SHP77 (cell line): Measurements from ENCODE around the gene PIK3R1.
"Not testable (repeated sequence)": the region's sequence is repeated elsewhere in the genome, so short reads cannot be mapped to it uniquely, and the experiment has no call there.

ENCODE experiments used
- DNase-seq, 2 experiments: peaks; one replicate each; lab custom pipeline; 2025; lab: John Stamatoyannopoulos, UW

The PIK3R1 gene

DNA sequence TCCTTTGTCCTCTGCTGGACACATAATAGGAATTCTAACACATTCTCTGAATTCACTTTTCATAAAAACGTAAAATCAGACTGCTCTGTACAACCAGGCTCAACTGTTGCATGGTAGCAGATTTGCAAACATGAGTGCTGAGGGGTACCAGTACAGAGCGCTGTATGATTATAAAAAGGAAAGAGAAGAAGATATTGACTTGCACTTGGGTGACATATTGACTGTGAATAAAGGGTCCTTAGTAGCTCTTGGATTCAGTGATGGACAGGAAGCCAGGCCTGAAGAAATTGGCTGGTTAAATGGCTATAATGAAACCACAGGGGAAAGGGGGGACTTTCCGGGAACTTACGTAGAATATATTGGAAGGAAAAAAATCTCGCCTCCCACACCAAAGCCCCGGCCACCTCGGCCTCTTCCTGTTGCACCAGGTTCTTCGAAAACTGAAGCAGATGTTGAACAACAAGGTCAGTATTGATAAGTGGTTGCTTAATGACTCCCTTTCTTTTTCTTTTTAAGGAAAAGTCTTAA is 11.1 kb downstream of the PIK3R1 start:
- no peak for DNase-seq

DNA sequence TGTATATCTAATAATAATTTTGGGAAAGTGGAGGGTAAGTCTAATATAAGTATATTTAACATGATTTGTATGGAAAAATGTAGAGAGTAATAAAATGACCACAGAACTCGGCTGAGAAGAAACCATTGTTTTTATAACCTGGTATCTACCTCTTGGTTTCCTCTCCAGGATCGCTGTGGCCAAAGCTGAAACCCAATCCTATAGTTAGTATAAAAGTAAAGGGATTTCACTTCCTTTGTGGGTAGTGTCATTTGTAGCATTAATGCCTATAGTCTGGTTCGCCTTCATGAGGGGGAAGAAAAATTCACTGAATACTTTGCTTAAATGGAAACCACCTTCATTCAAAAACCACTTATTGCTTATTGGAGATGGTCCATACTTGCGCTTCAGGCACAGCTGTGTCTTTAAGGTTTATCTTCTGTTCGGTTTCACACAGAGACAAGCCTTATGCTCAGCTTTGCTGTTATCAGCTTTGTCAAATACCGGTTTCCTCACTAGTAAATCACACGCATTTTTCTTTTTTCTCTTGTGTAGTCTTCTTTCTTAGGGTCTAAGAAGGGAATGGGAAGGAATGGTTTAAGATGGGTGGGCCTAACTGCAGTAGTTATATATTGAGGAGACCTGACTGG is 12.1 kb downstream of the PIK3R1 start:
- DNase-seq: no peak

DNA sequence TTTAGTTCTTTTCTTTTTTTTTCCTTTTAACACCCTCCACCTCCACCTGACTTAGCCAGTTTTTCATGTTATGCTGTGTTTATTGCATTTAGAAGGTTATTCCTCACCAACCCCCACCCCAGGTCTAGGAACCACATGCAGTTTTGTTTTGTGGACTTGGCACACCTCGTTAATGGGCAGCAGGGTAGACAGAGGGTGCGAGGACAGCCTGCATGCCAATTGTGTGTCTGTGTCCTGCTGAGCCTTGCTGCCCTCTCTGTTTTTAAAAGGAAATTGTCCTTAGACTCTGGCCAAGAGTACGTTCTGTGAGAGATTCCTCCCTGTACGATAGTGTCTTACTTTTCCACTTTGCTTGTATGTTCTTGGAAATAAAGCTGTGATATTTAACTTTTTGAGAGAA is 13.9 kb downstream of the PIK3R1 start:
- no peak for DNase-seq

DNA sequence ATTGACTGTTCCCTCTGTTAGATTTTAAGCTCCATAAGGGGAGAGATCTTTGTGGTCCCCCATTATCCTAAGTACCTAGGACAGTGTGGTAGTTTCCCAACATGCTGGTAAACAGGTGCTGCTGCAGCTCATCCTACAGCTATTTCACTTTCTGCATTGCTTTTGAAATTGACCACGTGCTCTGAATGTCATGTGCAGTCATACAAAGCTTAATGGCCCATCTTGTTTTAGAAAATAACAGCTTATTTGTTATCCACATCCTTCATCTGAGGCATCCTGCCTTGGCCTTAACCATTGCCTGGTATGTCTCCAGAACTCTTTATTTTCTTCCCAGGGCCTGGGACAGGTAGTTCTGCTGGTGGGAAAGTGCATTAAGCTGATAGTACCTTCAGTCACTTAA is 14.7 kb downstream of the PIK3R1 start:
- no peak for DNase-seq

- DNase-seq: no peak
Measured at GRCh38 chr5:68231414-68232076, 16.0 kb downstream of the PIK3R1 start.

DNA sequence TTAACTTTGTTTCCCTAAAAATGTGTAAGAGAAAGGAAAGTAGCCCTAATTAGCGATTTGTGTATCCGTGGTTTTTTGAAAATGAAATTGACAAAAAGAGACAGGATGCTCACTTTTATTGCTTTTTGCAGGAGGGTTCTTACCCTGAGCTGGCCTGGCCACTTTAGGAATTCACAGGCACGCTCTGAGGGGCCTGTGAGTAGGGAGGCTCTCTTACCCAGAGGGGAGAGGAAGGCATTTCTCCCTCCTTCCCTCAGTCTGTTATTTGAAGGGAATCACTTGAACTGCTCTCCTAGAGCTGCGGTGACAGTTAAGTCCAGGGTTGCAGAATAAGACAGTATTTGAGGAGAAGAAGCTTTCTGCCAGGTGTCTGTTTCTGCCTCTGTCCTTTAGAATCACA is 16.7 kb downstream of the PIK3R1 start:
- no peak for DNase-seq

GRCh38 chr5:68233075-68233474 is 17.5 kb downstream of the PIK3R1 start:
- DNase-seq: no peak

GRCh38 chr5:68235229-68235628 is 19.7 kb downstream of the PIK3R1 start:
- not testable (repeated sequence) for DNase-seq

DNA sequence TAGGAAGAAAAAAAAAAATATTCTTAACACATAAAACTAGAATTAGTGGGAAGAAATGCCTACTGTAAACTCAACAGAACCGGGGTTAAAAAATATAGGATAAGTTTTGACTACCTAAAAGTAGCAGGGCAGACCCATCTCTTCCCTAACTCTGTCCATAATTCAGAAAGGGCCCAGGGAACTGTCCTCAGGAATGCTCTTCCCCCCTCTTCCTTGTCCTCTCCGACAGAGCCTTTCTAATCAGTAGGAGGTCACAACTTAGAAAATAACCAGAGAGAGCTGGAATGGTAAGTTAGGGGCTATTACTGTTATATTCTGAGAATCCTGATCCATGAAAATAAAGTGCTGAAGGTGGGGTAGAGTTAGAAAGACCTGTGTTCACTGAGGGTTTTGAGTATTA is 22.2 kb downstream of the PIK3R1 start:
- DNase-seq: no peak

DNA sequence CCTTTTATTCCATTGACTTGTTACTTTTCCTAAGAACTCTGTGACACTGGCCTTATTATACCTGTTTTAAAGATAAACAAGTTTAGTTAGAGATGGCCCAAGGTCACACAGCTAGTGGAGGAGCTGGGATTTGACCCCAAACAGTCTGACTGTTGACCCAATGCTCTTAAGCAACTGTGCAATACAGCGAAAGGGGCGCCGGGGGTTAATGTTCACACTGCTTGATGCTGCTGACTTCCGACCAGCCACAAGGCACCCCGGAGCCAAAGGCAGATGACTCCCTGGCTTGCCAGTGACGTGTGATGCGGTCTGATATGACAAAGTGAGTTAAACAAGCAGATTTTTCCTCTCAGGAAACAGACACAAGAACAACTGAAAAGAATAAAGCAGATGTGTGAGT is 23.9 kb downstream of the PIK3R1 start:
- peak in 1 of 2 experiments; percentile 5 for DNase-seq

GRCh38 chr5:68240202-68240601 is 24.6 kb downstream of the PIK3R1 start:
- no peak for DNase-seq

GRCh38 chr5:68240771-68241170 is 25.2 kb downstream of the PIK3R1 start:
- no peak for DNase-seq

- no peak for DNase-seq
Measured at GRCh38 chr5:68242743-68243142, 27.2 kb downstream of the PIK3R1 start.

GRCh38 chr5:68243251-68243650 is 27.7 kb downstream of the PIK3R1 start:
- no peak for DNase-seq

DNA sequence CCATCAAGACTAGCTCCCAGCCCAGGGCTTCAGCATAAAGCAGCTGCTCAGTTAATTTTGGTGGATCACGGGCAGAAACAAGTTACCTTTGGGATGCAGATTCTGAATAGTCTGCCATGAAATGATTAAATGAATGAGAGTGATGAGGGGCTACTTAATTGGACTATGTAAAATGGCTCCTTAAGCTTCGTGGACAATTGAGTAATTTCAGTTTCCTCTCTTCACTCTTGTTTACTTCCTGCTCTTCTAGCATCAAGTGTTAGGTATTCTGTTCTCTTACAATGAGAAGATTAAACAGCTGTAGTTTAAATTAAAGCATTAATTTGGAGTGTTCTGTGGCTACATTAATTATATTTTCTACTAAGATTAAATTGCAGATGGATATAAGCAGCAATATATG is 28.1 kb downstream of the PIK3R1 start:
- DNase-seq: no peak

GRCh38 chr5:68245319-68245718 is 29.8 kb downstream of the PIK3R1 start:
- DNase-seq: no peak

DNA sequence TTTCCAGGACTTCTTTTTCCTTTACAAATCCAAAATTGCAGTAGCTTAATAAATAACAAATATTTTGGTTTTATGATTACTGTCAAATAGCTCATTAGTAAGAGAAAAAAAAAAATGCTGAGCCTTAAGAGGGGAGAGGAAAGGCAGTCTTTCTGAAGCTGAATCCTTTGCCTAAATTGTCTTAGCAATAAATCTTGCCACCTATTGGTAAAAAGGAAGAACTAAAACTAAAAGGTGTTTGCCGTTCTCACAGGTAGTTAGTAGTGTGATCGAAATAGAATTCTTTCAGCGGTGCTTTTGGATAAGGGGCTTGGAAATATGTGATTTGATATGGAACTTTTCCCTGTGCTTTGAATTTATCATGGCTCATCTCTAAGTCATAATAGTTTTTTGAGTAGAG is 31.2 kb downstream of the PIK3R1 start:
- DNase-seq: no peak

- no peak for DNase-seq
Measured at GRCh38 chr5:68247627-68248026, 32.1 kb downstream of the PIK3R1 start.

DNA sequence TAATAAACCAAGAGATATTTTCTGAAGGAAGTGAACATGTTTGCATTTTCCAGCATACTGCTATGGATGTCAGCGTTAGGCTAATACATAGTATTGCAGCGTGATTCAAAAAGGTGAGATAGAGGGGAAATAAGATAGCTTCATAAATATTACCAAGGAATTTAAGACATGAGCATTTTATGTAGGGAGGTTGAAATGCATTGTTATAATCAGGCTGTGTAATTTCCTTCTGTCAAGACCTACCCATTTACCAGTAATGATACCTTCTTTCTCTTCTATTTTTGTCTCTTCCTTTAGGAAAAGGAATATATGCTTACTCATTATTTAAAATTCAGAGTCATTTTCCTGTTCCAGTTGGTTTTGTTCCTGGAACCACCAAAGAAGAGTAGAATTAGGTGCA is 33.3 kb downstream of the PIK3R1 start:
- DNase-seq: no peak

DNA sequence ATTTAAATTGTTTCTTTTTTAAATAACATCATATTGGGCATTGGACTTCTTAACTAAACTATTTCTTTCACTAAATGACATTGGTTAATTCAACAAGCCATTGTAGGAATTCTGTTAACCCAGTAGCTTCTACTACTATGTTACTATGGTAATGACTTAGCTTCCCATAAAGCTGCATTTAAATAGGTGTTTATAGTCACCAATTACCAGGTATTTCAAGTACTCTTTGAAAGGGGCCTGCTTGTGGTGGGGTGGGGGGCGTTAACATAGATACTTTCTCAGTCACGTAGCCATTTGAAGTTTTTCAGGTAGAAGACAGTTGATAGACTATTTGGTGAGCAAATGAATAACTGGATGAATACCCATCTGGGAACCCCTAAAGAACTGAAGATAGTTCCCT is 34.0 kb downstream of the PIK3R1 start:
- no peak for DNase-seq

DNA sequence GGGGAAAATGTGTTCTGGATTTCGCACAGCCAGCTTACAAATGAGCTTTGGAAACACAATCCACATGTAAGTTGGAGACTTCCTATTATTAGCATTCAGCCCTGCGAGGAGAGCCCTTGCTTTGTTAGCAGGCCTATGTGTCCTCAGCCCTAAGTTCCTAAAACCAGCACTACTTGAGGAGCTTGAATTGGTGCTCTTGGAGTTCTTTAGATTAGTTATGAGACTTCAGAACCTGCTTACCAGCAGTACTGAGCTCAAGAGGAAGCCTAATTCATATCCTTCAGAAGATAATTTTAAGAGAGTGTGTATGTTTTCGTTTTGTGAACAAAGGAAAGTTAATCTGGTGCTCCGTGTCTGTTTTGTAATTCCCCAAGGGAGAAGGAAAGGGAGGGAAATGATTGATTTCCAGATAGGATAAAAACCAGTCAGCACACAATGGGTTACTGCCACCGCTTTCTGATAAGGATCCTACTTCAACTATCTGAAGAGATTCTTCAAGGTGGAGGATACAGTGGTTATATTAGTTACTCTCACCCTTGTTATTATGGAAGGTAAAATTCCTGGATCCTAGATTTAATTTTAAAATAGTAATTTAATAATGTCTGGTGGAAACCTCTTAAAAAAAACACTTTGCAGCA is 35.2 kb downstream of the PIK3R1 start:
- no peak for DNase-seq

DNA sequence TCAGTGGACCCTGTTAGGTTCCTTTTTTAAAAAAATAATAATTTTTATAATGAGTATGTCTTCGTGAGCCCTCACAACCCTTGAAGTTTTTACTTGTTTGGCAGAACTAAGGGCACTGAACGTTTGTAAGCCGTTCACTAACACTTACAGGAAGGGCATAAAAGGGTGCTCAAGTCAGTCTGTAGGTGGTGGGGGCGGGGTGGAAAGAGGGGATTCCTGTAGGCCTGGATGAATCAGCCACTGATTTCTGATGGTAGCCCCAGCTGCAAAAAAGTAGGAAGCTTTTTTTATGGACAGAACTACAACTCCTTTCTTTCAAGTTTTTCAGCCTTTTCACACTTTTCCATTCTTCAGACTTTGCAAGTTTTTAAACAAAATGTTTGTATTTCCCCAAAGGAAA is 35.8 kb downstream of the PIK3R1 start:
- no peak for DNase-seq

DNA sequence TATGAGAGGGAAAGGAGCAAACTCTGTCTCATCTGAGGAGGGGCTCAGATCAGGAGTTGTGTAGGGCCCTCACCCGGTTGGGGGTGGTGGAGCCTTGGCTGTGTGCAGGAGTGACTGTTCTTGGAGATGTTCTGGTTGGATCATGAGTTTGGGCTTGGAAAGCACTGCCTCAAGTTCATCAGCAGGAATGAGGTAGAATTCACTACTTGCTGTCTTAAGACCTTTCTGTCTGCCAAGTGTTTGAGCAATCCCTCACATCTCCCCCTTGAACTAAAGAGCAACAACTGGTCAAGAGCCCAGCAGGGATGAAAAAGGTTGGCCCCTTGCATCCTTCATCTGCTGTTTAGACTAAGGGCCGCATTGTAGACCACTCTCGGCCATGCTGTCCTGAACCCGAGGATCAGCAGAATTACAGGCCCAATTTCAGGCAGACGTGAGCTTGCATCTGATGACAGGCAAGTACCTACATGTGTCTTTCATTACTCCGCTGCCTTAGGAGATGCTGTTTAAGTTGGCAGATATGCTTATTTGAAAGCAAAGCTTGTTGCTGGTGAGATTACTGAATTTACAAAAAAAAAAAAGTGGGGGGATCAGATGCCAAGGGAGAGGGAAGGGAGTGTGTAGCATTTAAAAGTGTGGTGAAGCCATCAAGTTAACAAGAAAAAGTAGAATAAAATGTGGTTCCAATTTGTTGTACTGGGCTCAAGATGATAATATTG is 36.4 kb downstream of the PIK3R1 start:
- DNase-seq: no peak
